AG10803 (cell line): ENCODE results near the gene DEPDC5.

Experiments used
- DNase-seq: peaks from one replicate; pipeline ENCODE4 v3.0.0; 2010; ENCODE audit warnings: low read depth
- H3K4me3 ChIP-seq: 2 replicates; pipeline ENCODE4 v1.5.1; 2011; ENCODE audit warnings: mild to moderate bottlenecking, low read length, control low read depth
- TF ChIP-seq, protein P1 (sequence below): conservative IDR thresholded peaks from 2 replicates; pipeline ENCODE4 v1.5.1; 2011; ENCODE audit warnings: mild to moderate bottlenecking, low read length, control low read depth, inconsistent platforms

Gene DEPDC5

DNA sequence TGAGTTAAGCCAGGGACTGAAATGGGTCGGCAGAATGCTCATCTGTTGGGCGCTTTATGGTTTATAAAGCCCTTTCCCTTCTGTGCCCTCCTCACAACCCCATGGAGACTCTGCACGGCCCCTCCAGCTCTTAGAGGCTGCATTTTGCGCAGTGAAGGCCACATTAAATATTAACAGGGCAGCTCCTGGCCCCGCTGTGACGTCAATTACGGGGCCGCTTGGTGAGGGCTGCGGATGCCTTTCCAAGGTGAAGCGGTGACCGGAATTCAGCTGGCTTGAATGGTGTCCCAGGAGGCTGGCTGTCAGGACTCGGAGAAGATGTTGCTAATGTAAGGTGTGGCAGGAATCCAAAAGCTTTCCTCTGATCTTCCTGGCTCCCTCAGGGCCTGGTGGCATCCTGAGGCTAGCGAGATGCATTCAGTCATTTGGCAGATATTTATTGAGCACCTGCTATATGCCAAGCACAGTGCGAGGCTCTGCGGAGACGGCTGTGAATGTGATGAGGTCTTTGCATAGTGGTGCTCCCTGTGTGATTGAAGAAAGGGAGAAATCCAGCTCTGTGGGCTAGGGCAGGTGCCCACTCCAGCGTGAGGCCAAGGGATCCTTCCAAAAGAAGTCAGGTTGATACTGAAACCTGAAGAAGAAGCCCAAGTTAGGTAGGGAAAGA is 180.1 kb downstream of the DEPDC5 start:
- TF ChIP-seq, protein P1, sequence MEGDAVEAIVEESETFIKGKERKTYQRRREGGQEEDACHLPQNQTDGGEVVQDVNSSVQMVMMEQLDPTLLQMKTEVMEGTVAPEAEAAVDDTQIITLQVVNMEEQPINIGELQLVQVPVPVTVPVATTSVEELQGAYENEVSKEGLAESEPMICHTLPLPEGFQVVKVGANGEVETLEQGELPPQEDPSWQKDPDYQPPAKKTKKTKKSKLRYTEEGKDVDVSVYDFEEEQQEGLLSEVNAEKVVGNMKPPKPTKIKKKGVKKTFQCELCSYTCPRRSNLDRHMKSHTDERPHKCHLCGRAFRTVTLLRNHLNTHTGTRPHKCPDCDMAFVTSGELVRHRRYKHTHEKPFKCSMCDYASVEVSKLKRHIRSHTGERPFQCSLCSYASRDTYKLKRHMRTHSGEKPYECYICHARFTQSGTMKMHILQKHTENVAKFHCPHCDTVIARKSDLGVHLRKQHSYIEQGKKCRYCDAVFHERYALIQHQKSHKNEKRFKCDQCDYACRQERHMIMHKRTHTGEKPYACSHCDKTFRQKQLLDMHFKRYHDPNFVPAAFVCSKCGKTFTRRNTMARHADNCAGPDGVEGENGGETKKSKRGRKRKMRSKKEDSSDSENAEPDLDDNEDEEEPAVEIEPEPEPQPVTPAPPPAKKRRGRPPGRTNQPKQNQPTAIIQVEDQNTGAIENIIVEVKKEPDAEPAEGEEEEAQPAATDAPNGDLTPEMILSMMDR, result no peak
- DNase-seq, result no peak
- H3K4me3 ChIP-seq, result no peak overlapping the region

DNA sequence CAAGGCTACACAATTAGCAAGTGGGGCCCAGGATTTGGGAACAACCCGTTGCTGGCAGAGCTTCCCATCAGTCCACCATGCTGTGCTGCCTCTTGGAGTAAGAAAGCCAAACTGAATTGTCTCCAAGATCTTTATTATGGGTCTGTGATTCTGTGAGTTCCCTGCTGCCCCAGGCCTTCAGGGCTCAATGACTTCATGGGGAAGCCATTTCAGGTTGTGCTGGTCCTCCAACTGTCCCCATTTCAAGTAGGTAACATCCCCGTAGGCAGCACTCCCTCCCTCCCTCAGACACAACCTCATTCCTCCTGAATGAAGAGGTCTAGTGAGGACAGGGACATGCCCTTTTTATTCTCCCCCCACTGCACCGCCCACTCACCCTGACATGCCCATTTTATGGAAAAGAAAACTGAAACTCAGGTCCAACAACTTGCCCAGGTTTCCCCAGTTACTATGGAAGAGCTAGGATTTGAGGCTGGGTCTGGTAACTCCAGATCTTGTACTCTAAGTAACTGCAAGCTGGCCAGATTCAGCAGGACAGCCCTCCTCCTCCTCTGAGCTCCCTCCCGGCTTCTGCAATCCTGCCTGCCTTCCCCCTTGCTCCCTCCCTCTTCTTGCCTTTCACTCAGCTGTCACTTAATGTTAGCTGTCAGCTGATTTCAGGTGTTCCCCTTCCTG is 182.3 kb downstream of the DEPDC5 start:
- no peak overlapping the region for H3K4me3 ChIP-seq
- TF ChIP-seq, protein P1, result no peak
- no peak for DNase-seq

DNA sequence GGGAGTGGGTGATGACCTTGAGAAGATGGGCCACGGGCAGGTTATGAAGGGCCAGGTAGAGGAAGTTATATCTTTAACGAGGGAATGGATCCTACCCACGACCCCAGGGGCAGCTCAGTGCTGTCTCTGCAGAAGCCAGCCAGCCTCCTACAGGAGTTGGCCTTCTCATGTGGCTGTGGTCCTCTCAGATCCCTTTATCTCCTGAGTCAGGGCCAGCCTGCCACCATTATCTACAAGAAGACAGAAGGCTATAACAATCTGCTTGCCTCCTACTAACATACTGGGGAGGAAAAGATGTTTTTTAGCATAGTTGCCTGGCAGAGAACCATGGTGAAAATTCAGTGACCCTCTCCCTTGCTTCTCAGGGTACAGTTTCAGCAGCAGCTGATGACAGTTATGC is 183.5 kb downstream of the DEPDC5 start:
- no peak overlapping the region for H3K4me3 ChIP-seq
- no peak for DNase-seq
- TF ChIP-seq, protein P1, result no peak

DNA sequence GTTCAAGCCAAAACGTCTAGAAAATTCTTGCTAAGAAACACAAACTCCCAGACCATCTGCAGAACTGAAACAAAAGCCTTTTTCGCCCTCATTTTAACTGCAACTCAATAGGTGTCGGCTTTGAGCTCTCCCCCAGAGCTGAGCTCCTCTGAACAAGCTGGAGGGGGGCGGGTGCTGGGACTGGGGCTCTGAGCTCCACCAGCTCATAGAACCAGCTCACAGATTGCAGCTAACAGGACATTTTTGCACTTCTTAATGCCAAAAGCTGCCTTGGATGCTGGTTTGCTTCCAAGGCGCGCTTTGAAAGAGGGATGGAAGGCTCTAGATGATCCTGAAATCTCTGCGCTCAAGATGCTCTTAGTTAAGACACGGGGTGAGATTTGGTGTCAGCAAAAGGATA is 184.5 kb downstream of the DEPDC5 start:
- no peak for DNase-seq
- H3K4me3 ChIP-seq, result no peak overlapping the region
- TF ChIP-seq, protein P1, result no peak

DNA sequence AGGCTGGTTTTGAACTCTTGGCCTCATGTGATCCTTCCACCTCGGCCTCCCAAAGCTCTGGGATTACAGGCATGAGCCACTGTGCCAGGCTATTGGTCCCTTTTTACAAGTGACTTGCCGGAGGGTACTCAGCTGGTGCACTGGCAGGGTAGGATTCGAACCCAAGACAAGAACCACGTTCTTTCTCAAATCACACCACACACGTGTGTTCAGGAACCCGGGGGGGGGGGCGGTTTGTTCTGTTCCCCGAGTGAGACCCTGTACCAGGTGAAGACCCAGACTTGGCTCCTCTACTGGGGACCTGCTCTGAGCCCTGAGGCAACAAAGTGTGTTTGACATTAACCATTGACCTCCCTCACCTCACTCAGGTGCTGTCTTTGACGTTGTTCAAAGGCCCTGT is 186.7 kb downstream of the DEPDC5 start:
- TF ChIP-seq, protein P1, result no peak
- DNase-seq, result no peak
- no peak overlapping the region for H3K4me3 ChIP-seq

DNA sequence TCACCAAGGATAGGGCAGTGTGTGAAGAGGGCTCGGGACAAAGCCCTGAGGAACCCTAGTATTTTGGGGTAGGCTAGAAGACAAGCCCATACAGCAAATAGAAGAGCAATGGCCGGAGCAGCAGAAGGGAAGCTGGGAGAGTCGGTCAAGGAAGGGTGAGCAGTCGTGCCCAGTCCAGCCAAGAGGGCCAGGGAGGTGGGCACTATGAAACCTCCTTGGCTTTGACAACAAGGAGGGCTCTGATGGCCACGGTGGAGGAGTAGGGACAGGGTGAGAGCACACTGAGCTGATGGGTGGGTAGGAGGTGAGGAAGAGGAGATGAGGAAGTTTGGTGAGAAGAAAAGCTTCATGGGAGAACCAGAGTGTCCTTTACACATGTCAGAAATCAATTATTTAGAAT is 188.3 kb downstream of the DEPDC5 start:
- H3K4me3 ChIP-seq, result no peak overlapping the region
- DNase-seq, result no peak
- TF ChIP-seq, protein P1, result no peak

DNA sequence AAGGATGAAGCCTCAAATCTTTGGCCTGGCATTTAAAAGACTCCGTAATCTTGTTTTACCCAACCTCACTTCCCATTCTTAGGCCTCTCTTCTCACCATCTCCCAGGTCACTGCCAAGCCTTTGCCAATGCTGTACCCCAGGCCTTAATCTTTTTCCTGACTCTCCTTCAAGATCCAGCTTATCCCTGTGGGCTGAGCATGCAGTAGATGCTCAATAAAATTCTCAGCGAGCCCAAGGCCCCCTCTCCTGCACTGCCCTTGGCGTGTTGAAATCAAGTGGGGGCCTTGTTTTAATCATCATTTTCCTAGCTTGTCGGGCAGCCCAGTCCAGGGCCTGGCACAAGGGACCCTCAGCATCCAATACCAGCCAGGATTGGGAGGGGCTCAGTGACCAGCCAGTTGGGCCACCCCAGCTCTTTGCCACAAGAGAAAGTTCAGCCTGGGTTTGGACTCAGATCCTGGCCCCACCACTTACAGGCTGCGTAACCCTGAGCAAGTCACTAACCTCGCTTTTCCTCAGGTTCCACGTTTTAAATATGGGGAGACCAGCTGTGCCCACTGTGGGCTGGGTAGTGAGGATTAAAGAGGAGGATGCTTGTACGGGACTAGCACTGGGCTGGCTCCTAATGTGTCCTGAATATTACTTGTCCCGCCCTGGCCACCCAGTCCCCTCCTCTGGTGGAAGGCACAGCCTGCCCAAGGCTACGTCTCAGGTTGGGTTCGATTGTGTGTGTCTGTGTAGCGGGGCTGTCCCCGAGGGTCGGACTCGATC is 189.6 kb downstream of the DEPDC5 start:
- H3K4me3 ChIP-seq, result peak overlapping the region; percentile 70
- TF ChIP-seq, protein P1, result no peak
- DNase-seq, result no peak
